ENCODE results near the gene RBFOX1. TPM values are rescaled to one million over a fixed set of nuclear protein-coding genes. Genes with fewer than 3 reads are reported as not detected.
A peak's percentile ranks its signal among the peaks of the same experiment; 100 is the strongest.

RBFOX1 gene
- total and polyA plus RNA-seq, 4 donors, result 47.4 to 169 (median 118) TPM

GRCh38 chr16:7546948-7547347 lies 214.3 kb downstream of the RBFOX1 start:
- H3K4me1 ChIP-seq (ENCODE audit: control insufficient read depth, insufficient read depth, low read length), result peaks cover 3% of the 10 kb centered on the region
- H3K36me3 ChIP-seq (ENCODE audit: control insufficient read depth, insufficient read depth, low read length), result no peaks in the 10 kb centered on the region
- DNase-seq (ENCODE audit: low read depth in 4 of 6, low spot score in 6 of 6), result peak in 1 of 6 donors; percentile 61
- H3K27me3 ChIP-seq (ENCODE audit: control insufficient read depth, insufficient read depth, low read length), result no peaks in the 10 kb centered on the region
- no peak overlapping the region for H3K4me3 ChIP-seq (ENCODE audit: low read depth, low read length)
- 40% methylated on average over 1 of the region's 4 CpGs for WGBS (ENCODE audit: insufficient coverage)
- no peak overlapping the region for H3K27ac ChIP-seq (ENCODE audit: low read depth, low read length)
- H3K9me3 ChIP-seq (ENCODE audit: control insufficient read depth, insufficient read depth, low read length), result no peaks in the 10 kb centered on the region

- Histone ChIP-seq H3K4me1 (ENCODE audit: control insufficient read depth, insufficient read depth, low read length) (peaks cover 3% of the 10 kb centered on the region), H3K4me3 (ENCODE audit: low read depth, low read length) (no peak overlapping the region), H3K36me3 (ENCODE audit: control insufficient read depth, insufficient read depth, low read length) (no peaks in the 10 kb centered on the region), H3K9me3 (ENCODE audit: control insufficient read depth, insufficient read depth, low read length) (no peaks in the 10 kb centered on the region), H3K27ac (ENCODE audit: low read depth, low read length) (no peak overlapping the region), H3K27me3 (ENCODE audit: control insufficient read depth, insufficient read depth, low read length) (no peaks in the 10 kb centered on the region)
- no peak for DNase-seq (ENCODE audit: low read depth in 4 of 6, low spot score in 6 of 6)
- 43% methylated on average over 3 of the region's 4 CpGs for WGBS (ENCODE audit: insufficient coverage)
Observed at GRCh38 chr16:7547736-7548135, 215.1 kb downstream of the RBFOX1 start.

- 83% methylated on average over 3 of the region's 4 CpGs for WGBS (ENCODE audit: insufficient coverage)
- no peak overlapping the region for H3K4me3 ChIP-seq (ENCODE audit: low read depth, low read length)
- H3K27me3 ChIP-seq (ENCODE audit: control insufficient read depth, insufficient read depth, low read length), result no peaks in the 10 kb centered on the region
- H3K27ac ChIP-seq (ENCODE audit: low read depth, low read length), result no peak overlapping the region
- peaks cover 3% of the 10 kb centered on the region for H3K4me1 ChIP-seq (ENCODE audit: control insufficient read depth, insufficient read depth, low read length)
- no peak for DNase-seq (ENCODE audit: low read depth in 4 of 6, low spot score in 6 of 6)
- no peaks in the 10 kb centered on the region for H3K9me3 ChIP-seq (ENCODE audit: control insufficient read depth, insufficient read depth, low read length)
- H3K36me3 ChIP-seq (ENCODE audit: control insufficient read depth, insufficient read depth, low read length), result no peaks in the 10 kb centered on the region
Observed at GRCh38 chr16:7548796-7549318, 216.2 kb downstream of the RBFOX1 start.

GRCh38 chr16:7550096-7550495 lies 217.5 kb downstream of the RBFOX1 start:
- Histone ChIP-seq H3K27ac (ENCODE audit: low read depth, low read length) (no peak overlapping the region), H3K27me3 (ENCODE audit: control insufficient read depth, insufficient read depth, low read length) (no peaks in the 10 kb centered on the region), H3K36me3 (ENCODE audit: control insufficient read depth, insufficient read depth, low read length) (no peaks in the 10 kb centered on the region), H3K9me3 (ENCODE audit: control insufficient read depth, insufficient read depth, low read length) (no peaks in the 10 kb centered on the region), H3K4me3 (ENCODE audit: low read depth, low read length) (no peak overlapping the region), H3K4me1 (ENCODE audit: control insufficient read depth, insufficient read depth, low read length) (peaks cover 3% of the 10 kb centered on the region)
- peak in 1 of 6 donors; percentile 74 for DNase-seq (ENCODE audit: low read depth in 4 of 6, low spot score in 6 of 6)
- 66% methylated on average over 5 of the region's 7 CpGs for WGBS (ENCODE audit: insufficient coverage)

- 70% methylated on average over 7 of the region's 7 CpGs for WGBS (ENCODE audit: insufficient coverage)
- no peak for DNase-seq (ENCODE audit: low read depth in 4 of 6, low spot score in 6 of 6)
Observed at GRCh38 chr16:7555459-7555858, 222.8 kb downstream of the RBFOX1 start.

GRCh38 chr16:7561908-7562405 lies 229.3 kb downstream of the RBFOX1 start:
- H3K4me1 ChIP-seq (ENCODE audit: control insufficient read depth, insufficient read depth, low read length), result no peaks in the 10 kb centered on the region

More at GRCh38 chr16:7555459-7555858, 222.8 kb downstream of the RBFOX1 start:
- Histone ChIP-seq H3K27ac (ENCODE audit: low read depth, low read length) (no peak overlapping the region), H3K9me3 (ENCODE audit: control insufficient read depth, insufficient read depth, low read length) (no peaks in the 10 kb centered on the region), H3K4me3 (ENCODE audit: low read depth, low read length) (no peak overlapping the region), H3K27me3 (ENCODE audit: control insufficient read depth, insufficient read depth, low read length) (no peaks in the 10 kb centered on the region), H3K4me1 (ENCODE audit: control insufficient read depth, insufficient read depth, low read length) (no peaks in the 10 kb centered on the region), H3K36me3 (ENCODE audit: control insufficient read depth, insufficient read depth, low read length) (no peaks in the 10 kb centered on the region)

GRCh38 chr16:7566360-7566759 lies 233.7 kb downstream of the RBFOX1 start:
- no peaks in the 10 kb centered on the region for H3K36me3 ChIP-seq (ENCODE audit: control insufficient read depth, insufficient read depth, low read length)
- WGBS (ENCODE audit: insufficient coverage), result 98% methylated on average over 7 of the region's 9 CpGs
- H3K9me3 ChIP-seq (ENCODE audit: control insufficient read depth, insufficient read depth, low read length), result no peaks in the 10 kb centered on the region
- DNase-seq (ENCODE audit: low read depth in 4 of 6, low spot score in 6 of 6), result no peak
- H3K4me3 ChIP-seq (ENCODE audit: low read depth, low read length), result no peak overlapping the region
- H3K4me1 ChIP-seq (ENCODE audit: control insufficient read depth, insufficient read depth, low read length), result no peaks in the 10 kb centered on the region
- no peaks in the 10 kb centered on the region for H3K27me3 ChIP-seq (ENCODE audit: control insufficient read depth, insufficient read depth, low read length)
- H3K27ac ChIP-seq (ENCODE audit: low read depth, low read length), result no peak overlapping the region

More at GRCh38 chr16:7561908-7562405, 229.3 kb downstream of the RBFOX1 start:
- H3K4me3 ChIP-seq (ENCODE audit: low read depth, low read length), result no peak overlapping the region
- H3K9me3 ChIP-seq (ENCODE audit: control insufficient read depth, insufficient read depth, low read length), result no peaks in the 10 kb centered on the region
- H3K27me3 ChIP-seq (ENCODE audit: control insufficient read depth, insufficient read depth, low read length), result no peaks in the 10 kb centered on the region
- no peak for DNase-seq (ENCODE audit: low read depth in 4 of 6, low spot score in 6 of 6)
- no peak overlapping the region for H3K27ac ChIP-seq (ENCODE audit: low read depth, low read length)
- WGBS (ENCODE audit: insufficient coverage), result 80% methylated on average over 4 of the region's 5 CpGs
- no peaks in the 10 kb centered on the region for H3K36me3 ChIP-seq (ENCODE audit: control insufficient read depth, insufficient read depth, low read length)

GRCh38 chr16:7571366-7571765 lies 238.7 kb downstream of the RBFOX1 start:
- H3K4me1 ChIP-seq (ENCODE audit: control insufficient read depth, insufficient read depth, low read length), result no peaks in the 10 kb centered on the region
- peak in 3 of 6 donors; percentile 17 to 90 (median 38) for DNase-seq (ENCODE audit: low read depth in 4 of 6, low spot score in 6 of 6)
- no peaks in the 10 kb centered on the region for H3K9me3 ChIP-seq (ENCODE audit: control insufficient read depth, insufficient read depth, low read length)
- H3K27ac ChIP-seq (ENCODE audit: low read depth, low read length), result no peak overlapping the region
- no peaks in the 10 kb centered on the region for H3K27me3 ChIP-seq (ENCODE audit: control insufficient read depth, insufficient read depth, low read length)
- no peak overlapping the region for H3K4me3 ChIP-seq (ENCODE audit: low read depth, low read length)
- 64% methylated on average over 4 of the region's 10 CpGs for WGBS (ENCODE audit: insufficient coverage)
- no peaks in the 10 kb centered on the region for H3K36me3 ChIP-seq (ENCODE audit: control insufficient read depth, insufficient read depth, low read length)

GRCh38 chr16:7577588-7577987 lies 244.9 kb downstream of the RBFOX1 start:
- Histone ChIP-seq H3K9me3 (ENCODE audit: control insufficient read depth, insufficient read depth, low read length) (no peaks in the 10 kb centered on the region), H3K36me3 (ENCODE audit: control insufficient read depth, insufficient read depth, low read length) (no peaks in the 10 kb centered on the region), H3K4me3 (ENCODE audit: low read depth, low read length) (no peak overlapping the region), H3K4me1 (ENCODE audit: control insufficient read depth, insufficient read depth, low read length) (no peaks in the 10 kb centered on the region), H3K27ac (ENCODE audit: low read depth, low read length) (no peak overlapping the region), H3K27me3 (ENCODE audit: control insufficient read depth, insufficient read depth, low read length) (no peaks in the 10 kb centered on the region)
- 67% methylated on average over 1 of the region's 2 CpGs for WGBS (ENCODE audit: insufficient coverage)
- no peak for DNase-seq (ENCODE audit: low read depth in 4 of 6, low spot score in 6 of 6)

GRCh38 chr16:7579454-7579853 lies 246.8 kb downstream of the RBFOX1 start:
- Histone ChIP-seq H3K4me1 (ENCODE audit: control insufficient read depth, insufficient read depth, low read length) (no peaks in the 10 kb centered on the region), H3K27me3 (ENCODE audit: control insufficient read depth, insufficient read depth, low read length) (no peaks in the 10 kb centered on the region), H3K4me3 (ENCODE audit: low read depth, low read length) (no peak overlapping the region), H3K36me3 (ENCODE audit: control insufficient read depth, insufficient read depth, low read length) (peaks cover 2% of the 10 kb centered on the region), H3K27ac (ENCODE audit: low read depth, low read length) (no peak overlapping the region), H3K9me3 (ENCODE audit: control insufficient read depth, insufficient read depth, low read length) (no peaks in the 10 kb centered on the region)
- DNase-seq (ENCODE audit: low read depth in 4 of 6, low spot score in 6 of 6), result no peak
- 91% methylated on average over 8 of the region's 8 CpGs for WGBS (ENCODE audit: insufficient coverage)
